ENCODE data around the gene METTL2B. TPM values are rescaled to one million over a fixed set of nuclear protein-coding genes. Genes with fewer than 3 reads are reported as not detected.
"Not testable (repeated sequence)": the region's sequence is repeated elsewhere in the genome, so short reads cannot be mapped to it uniquely, and the experiment has no call there.

METTL2B gene
- total RNA-seq, 1 experiment from 2014 or later = 44.3 TPM

- H3K23ac ChIP-seq (ENCODE audit: insufficient read length, low read depth, low read length) = no peak overlapping the region
- no peak overlapping the region for H4K5ac ChIP-seq (ENCODE audit: insufficient read length, low read depth, low read length)
- no peak overlapping the region for H2BK5ac ChIP-seq (ENCODE audit: insufficient read length, low read length)
- no peak overlapping the region for H4K91ac ChIP-seq (ENCODE audit: insufficient read length, low read depth, low read length)
- no peak overlapping the region for H3K56ac ChIP-seq (ENCODE audit: insufficient read length, low read depth, low read length)
- H4K20me1 ChIP-seq (ENCODE audit: control insufficient read depth, insufficient read depth, insufficient read length) = no peaks in the 10 kb centered on the region
- no peak overlapping the region for H2AFZ ChIP-seq (ENCODE audit: low read length)
- H4K8ac ChIP-seq (replicated peaks; ENCODE audit: insufficient read length, low read depth, low read length) = no peak overlapping the region
- H3K27ac ChIP-seq (ENCODE audit: insufficient read length, low read depth, low read length) = no peak overlapping the region
- peaks cover 24 to 27% of the 10 kb centered on the region in 2 experiments for H3K4me1 Mint-ChIP-seq
- H3K79me1 ChIP-seq (ENCODE audit: insufficient read depth, low read depth, low read length, poor library complexity, severe bottlenecking) = no peaks in the 10 kb centered on the region
- H3K4me3 Mint-ChIP-seq = no peak overlapping the region; a peak in 1 of 5 replicates
- no CpG with 5 or more reads among the region's 5 CpGs for WGBS (ENCODE audit: extremely low coverage, insufficient read length, low lambda C conversion rate)
- no peak overlapping the region for H3K4me2 ChIP-seq (ENCODE audit: insufficient read depth, insufficient read length, low read length)
- H3K18ac ChIP-seq (ENCODE audit: insufficient read length, low read depth, low read length) = no peak overlapping the region
- H3K9me3 ChIP-seq (ENCODE audit: control insufficient read depth, low read depth, low read length) = no peaks in the 10 kb centered on the region
- peaks cover 3% of the 10 kb centered on the region; the same call in 1 of the 2 replicates for H3K79me2 ChIP-seq (ENCODE audit: insufficient read depth, low read length)
- TF ChIP-seq, protein P1, sequence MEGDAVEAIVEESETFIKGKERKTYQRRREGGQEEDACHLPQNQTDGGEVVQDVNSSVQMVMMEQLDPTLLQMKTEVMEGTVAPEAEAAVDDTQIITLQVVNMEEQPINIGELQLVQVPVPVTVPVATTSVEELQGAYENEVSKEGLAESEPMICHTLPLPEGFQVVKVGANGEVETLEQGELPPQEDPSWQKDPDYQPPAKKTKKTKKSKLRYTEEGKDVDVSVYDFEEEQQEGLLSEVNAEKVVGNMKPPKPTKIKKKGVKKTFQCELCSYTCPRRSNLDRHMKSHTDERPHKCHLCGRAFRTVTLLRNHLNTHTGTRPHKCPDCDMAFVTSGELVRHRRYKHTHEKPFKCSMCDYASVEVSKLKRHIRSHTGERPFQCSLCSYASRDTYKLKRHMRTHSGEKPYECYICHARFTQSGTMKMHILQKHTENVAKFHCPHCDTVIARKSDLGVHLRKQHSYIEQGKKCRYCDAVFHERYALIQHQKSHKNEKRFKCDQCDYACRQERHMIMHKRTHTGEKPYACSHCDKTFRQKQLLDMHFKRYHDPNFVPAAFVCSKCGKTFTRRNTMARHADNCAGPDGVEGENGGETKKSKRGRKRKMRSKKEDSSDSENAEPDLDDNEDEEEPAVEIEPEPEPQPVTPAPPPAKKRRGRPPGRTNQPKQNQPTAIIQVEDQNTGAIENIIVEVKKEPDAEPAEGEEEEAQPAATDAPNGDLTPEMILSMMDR (conservative IDR thresholded peaks at IDR 0.05) = no peak
- H3K9ac ChIP-seq (ENCODE audit: extremely low read depth, insufficient read length, low read length) = no peak overlapping the region
- H3K27ac Mint-ChIP-seq = no peak overlapping the region
- H2AK5ac ChIP-seq (ENCODE audit: insufficient read length, low read length) = no peak overlapping the region
- no peaks in the 10 kb centered on the region for H3K27me3 ChIP-seq (ENCODE audit: insufficient read depth, low read length)
- no peak for DNase-seq
- H3K27me3 Mint-ChIP-seq (ENCODE audit: low read depth) = no peaks in the 10 kb centered on the region
- H3K36me3 Mint-ChIP-seq (ENCODE audit: insufficient read depth in 1 of 3, low read depth in 3 of 3) = peaks cover 21 to 49% (median 38%) of the 10 kb centered on the region in 3 experiments
- H3K4me1 ChIP-seq (ENCODE audit: insufficient read depth, low read length) = no peaks in the 10 kb centered on the region
- no peak overlapping the region for H3K14ac ChIP-seq (ENCODE audit: insufficient read depth, low read length)
- H2BK20ac ChIP-seq (ENCODE audit: low read depth, low read length, poor library complexity, severe bottlenecking) = no peak overlapping the region
- H3K4ac ChIP-seq (ENCODE audit: low read depth, low read length) = no peak overlapping the region
- H3T11ph ChIP-seq (ENCODE audit: low read length) = no peak overlapping the region
- H3K23me2 ChIP-seq (ENCODE audit: insufficient read length, low read depth, low read length, poor library complexity, severe bottlenecking) = no peaks in the 10 kb centered on the region
- H3K9me3 Mint-ChIP-seq = peaks cover 10 to 14% of the 10 kb centered on the region in 2 experiments
- H2BK12ac ChIP-seq (ENCODE audit: insufficient read length, low read depth, low read length) = no peak overlapping the region
- H2BK120ac ChIP-seq (ENCODE audit: low read depth, low read length, poor library complexity, severe bottlenecking) = no peak overlapping the region
- H2BK15ac ChIP-seq (ENCODE audit: low read depth, low read length) = no peak overlapping the region
Observed at GRCh38 chr7:128462460-128462859, 14.1 kb upstream of the METTL2B start.

DNA sequence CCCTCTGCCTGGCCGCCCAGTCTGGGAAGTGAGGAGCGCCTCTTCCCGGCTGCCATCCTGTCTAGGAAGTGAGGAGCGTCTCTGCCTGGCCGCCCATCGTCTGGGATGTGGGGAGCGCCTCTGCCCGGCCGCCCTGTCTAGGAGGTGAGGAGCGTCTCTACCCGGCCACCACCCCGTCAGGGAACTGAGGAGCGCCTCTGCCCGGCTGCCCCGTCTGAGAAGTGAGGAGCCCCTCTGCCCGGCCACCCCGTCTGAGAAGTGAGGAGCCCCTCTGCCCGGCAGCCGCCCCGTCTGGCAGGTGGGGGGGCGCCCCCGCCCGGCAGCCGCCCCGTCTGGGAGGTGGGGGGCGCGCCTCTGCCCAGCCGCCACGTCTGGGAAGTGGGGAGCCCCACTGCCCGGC lies 13.2 kb upstream of the METTL2B start:
- WGBS (ENCODE audit: extremely low coverage, insufficient read length, low lambda C conversion rate) = no CpG with 5 or more reads among the region's 30 CpGs

More for the DNA sequence above, 13.2 kb upstream of the METTL2B start:
- H3K4me3 Mint-ChIP-seq; DNase-seq; H4K5ac ChIP-seq (ENCODE audit: insufficient read length, low read depth, low read length); H3K27ac Mint-ChIP-seq; H2BK5ac ChIP-seq (ENCODE audit: insufficient read length, low read length); H2BK20ac ChIP-seq (ENCODE audit: low read depth, low read length, poor library complexity, severe bottlenecking); H3K79me2 ChIP-seq (ENCODE audit: insufficient read depth, low read length); H2BK15ac ChIP-seq (ENCODE audit: low read depth, low read length); H3K4me2 ChIP-seq (ENCODE audit: insufficient read depth, insufficient read length, low read length); H4K8ac ChIP-seq (replicated peaks; ENCODE audit: insufficient read length, low read depth, low read length); H3T11ph ChIP-seq (ENCODE audit: low read length); H3K79me1 ChIP-seq (ENCODE audit: insufficient read depth, low read depth, low read length, poor library complexity, severe bottlenecking); H4K91ac ChIP-seq (ENCODE audit: insufficient read length, low read depth, low read length); H3K56ac ChIP-seq (ENCODE audit: insufficient read length, low read depth, low read length); H2AFZ ChIP-seq (ENCODE audit: low read length); H3K9me3 ChIP-seq (ENCODE audit: control insufficient read depth, low read depth, low read length); H4K20me1 ChIP-seq (ENCODE audit: control insufficient read depth, insufficient read depth, insufficient read length); H3K27me3 Mint-ChIP-seq (ENCODE audit: low read depth); H3K9ac ChIP-seq (ENCODE audit: extremely low read depth, insufficient read length, low read length); H3K27me3 ChIP-seq (ENCODE audit: insufficient read depth, low read length); H3K27ac ChIP-seq (ENCODE audit: insufficient read length, low read depth, low read length); H2BK120ac ChIP-seq (ENCODE audit: low read depth, low read length, poor library complexity, severe bottlenecking); H2BK12ac ChIP-seq (ENCODE audit: insufficient read length, low read depth, low read length); H3K18ac ChIP-seq (ENCODE audit: insufficient read length, low read depth, low read length); H3K4ac ChIP-seq (ENCODE audit: low read depth, low read length); H3K14ac ChIP-seq (ENCODE audit: insufficient read depth, low read length); H3K4me1 ChIP-seq (ENCODE audit: insufficient read depth, low read length); H3K23ac ChIP-seq (ENCODE audit: insufficient read length, low read depth, low read length); H2AK5ac ChIP-seq (ENCODE audit: insufficient read length, low read length); H3K23me2 ChIP-seq (ENCODE audit: insufficient read length, low read depth, low read length, poor library complexity, severe bottlenecking): not testable (repeated sequence)
- peaks cover 18% of the 10 kb centered on the region in 2 experiments for H3K4me1 Mint-ChIP-seq
- H3K9me3 Mint-ChIP-seq = peaks cover 10 to 14% of the 10 kb centered on the region in 2 experiments
- H3K36me3 Mint-ChIP-seq (ENCODE audit: insufficient read depth in 1 of 3, low read depth in 3 of 3) = peaks cover 15 to 40% (median 29%) of the 10 kb centered on the region in 3 experiments; a peak in 6 of 7 replicates

Data from H9 (cell line).